ENCODE data around the gene BCR.

Gene BCR

DNA sequence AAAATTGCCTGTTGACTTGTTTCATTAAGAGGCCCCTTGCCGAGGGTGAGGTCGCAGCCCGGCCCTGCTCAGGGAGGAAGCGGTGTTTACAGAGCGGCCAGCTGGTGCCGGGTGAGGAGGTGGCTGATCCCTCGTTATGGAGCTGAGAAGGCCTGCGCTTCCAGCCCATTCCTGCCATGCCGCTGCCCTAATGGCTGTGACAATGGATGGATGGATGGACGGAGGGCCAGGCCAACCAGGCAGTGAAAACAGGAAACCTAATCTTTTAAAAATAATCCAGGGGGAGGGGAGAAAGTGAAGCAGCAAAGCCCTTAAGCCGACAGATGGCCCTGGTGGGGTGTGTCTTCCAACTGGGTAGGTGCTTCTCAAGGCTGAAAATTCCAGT, 38.5 kb downstream of the BCR start:
- peak; percentile 15 for DNase-seq

DNA sequence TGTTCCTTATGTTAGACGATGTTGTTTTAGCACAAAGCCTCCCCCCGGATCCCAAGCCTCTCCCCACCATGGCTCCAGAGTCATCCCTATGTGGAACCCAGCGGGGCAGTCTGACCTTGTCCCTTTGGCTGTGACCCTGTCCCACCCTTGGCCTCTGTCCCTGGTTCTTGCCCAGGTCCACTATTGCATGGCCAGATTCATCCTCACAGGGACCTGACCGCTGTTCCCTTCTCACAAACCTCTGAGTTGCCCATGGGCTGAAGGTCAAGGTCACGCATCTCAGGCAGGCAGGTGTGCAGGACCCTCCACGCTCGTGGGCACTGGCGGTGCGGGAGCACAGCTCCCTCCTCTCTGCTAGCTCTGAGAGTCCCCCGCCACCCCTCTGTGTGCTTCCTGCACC, 39.0 kb downstream of the BCR start:
- no peak for DNase-seq

DNA sequence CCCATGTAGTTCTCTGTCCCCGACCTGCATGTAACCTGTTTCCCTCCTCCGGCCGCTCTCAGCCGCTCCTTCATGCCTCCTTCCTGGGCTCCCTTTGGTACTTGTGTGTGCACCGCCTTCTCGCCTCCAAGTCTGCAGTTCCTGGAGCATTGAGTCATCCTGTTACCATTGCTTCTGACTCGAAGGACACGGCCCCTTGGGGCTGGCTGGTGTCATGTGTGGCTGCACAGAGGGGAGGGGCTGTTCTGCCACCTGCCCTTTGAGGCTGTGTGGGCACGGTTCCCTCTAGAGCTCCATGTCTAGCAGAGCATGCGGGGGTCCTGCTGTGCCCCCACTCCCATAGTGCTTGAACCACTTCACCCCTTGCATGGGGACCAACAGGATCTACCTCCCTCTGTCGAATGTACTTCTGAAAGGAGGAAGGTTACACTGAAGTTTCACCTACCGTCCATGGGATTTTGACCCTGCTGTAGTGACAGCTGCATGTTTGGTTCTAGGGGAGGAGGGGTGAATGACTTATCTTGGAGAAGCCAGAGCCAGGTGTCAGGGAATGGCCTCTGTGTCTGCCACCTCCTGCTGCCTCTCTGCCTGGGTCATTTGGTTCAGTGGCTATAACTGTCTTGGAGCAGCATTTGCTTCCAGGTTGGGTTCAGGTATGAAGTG, 39.6 kb downstream of the BCR start:
- DNase-seq = no peak

GRCh38 chr22:23220485-23221350, 40.4 kb downstream of the BCR start:
- DNase-seq = no peak

DNA sequence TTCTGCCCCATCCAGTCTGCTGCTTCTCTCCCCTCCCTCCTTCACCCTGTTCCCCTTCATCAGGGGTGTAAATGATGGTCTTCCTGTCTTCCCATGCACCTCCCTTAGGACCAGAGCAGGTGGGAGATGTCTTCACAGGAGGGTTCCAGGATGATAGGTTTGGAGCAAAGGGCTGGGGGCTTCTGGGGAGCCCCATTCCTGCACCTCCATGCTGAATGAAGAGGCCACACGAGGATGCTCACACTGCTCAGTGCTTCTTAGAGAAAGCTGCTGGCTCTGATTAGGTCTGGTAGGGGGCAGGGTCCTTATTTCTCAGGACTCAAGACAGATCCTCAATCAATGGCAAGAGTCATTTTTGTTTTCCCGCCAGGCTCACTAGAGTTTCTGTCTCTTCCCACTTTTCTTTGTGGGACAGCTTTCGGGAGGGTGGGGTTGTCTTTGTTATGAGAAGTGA, 41.1 kb downstream of the BCR start:
- no peak for DNase-seq

GRCh38 chr22:23222033-23222792, 41.9 kb downstream of the BCR start:
- DNase-seq = no peak

DNA sequence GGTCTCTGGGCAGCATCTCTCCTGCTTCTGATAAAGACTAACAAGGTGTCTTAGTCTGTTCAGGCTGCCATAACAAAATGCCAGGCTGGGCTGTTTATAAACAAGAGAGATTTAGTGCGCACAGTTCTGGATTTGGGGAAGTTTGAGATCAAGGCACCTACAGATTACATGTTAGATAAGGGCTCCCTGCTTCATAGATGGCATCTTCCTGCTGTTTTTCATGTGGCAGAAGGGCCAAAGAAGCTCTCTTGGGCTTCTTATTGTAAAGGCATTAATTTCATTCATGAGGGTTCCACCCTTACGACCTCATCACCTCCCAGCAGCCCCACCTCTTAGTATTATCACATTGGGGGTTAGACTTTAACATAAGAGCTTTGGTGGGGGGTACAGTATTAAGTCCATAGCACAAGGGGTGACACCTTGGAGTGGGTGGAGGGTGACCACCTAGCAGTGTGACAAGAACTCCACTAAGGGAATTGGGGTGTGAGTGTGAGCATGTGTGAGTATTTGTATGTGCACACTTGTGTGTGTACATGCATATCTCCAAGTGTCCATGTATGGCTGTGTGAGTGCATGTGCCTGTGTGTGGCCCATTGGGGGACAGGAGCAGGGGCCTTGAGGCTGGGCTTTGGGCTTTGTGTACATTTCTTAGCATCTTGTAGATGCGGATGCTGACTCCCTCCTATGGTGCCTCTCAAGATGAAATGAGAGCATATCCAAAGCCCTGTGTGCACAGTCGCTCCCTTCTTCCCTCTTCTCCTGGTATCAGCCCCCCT, 42.7 kb downstream of the BCR start:
- no peak for DNase-seq

- no peak for DNase-seq
These were observed 43.4 kb downstream of the BCR start for GRCh38 chr22:23223569-23224317.

DNA sequence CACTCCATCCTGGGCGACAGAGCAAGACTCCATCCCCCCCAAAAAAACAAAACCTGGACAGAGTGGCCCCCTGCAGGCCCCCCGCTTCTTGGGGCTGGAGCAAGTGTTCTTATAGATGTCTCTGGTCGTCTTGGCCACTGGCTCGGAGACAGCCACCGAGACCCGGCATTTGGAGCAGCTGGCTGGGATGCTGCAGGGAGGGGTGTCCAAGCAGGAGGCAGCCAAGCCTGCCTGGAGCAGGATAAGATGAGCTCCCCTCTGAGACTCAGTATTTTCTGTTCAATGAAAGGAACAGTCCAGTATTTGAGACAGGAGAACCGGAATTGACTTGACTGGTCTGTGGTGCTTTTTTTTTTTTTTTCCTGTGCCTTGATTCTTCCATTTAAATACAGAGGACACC, 44.5 kb downstream of the BCR start:
- DNase-seq = no peak

GRCh38 chr22:23225337-23225723, 45.0 kb downstream of the BCR start:
- no peak for DNase-seq

- DNase-seq = no peak
These were observed 45.6 kb downstream of the BCR start for GRCh38 chr22:23225724-23226496.

GRCh38 chr22:23226497-23226850, 46.2 kb downstream of the BCR start:
- peak; percentile 65 for DNase-seq

DNA sequence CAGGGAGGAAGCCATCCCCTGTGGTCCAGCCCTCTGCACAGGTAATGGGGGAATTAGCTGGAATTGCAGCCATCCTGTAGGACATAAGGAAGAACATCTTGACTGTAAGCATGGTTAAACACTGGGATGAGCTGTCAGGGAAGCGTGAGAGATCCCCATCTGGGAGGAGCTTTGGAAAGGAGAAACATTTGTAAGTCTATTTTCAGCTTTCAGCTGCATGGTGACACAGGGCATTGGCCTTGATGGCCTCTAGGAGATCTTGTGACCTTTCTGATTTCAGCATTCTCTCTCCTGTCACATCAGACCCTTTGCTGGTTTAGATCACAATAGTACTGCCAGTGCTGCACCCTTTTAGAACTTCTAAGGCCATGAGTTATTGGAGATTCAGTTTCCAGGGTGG, 47.1 kb downstream of the BCR start:
- no peak for DNase-seq

DNA sequence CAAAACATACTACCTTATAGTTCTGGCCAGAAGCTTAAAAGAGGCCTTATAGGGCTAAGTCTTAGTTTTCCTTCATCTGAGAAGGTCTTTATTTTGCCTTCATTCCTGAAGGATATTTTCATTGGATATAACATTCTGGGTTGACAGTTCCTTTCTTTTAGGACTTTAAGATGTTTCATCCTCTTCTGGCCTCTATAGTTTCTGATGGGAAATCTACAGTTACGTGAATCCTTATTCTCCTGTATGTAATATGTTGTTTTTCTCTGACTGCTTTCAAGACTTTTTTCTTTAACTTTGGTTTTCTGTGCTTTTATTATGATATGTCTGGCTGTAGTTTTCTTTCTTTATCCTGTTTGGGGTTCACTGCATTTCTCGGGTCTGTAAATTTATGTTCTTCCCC, 48.2 kb downstream of the BCR start:
- no peak for DNase-seq

DNA sequence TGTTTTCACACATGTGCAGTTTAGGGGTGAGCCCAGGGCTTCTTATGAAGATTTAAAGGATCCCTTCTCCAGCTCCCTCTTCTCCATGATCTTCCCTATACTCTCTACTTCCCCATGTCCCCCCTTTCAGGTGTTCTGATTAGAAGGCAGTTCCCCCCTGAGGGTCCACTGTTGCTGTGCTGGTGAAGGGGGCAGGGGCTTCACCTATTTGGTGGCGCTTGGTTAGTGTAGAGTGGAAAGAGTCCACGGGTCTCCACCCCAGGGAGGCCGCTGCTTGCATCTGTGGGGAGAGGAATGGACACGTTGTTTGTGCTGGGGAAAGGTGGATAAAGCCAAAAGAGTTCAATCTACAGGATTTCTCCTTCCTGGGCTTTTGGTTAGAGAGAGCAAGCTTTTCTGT, 49.3 kb downstream of the BCR start:
- DNase-seq = no peak

GRCh38 chr22:23230348-23231068, 50.2 kb downstream of the BCR start:
- no peak for DNase-seq

- DNase-seq = no peak
These were observed 51.3 kb downstream of the BCR start for GRCh38 chr22:23231471-23232093.

DNA sequence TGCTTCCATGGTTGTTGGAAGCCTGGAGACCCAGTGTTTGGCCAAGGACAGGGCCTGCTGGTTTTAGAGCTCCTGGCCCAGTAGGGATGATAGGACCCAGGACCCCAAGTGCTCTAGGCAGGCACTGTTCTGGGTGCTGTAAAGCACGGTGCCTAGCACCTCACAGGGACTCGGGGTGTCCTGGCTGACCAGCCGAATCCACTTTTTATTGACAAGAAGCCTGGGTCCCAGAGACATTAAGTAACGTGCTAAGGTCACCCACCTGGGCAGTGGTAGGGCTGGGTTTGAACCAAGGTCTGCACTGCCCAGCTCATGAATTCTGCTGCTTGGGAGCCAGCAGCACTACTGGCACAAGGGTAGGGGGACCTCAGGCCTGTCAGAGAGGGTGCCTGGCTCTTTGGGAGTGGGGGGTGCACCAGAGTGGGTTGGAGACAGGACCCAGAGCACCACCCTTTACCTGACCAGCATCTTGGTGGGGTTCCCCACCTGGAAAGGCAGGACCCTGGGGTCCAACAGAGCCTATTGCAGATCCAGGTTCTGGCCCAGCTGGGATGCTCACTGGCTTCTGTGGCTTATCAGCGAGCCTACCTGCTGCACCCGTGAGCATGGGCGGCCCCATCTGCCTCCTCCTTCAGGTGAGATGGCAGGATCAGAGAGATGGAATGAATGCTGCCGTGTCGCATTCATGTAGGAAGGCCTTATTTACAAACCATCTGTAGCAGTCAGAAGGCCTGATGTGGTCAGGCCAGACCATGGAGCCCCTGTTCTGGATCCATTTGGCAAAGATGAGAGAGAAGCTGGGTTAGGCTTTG, 52.0 kb downstream of the BCR start:
- DNase-seq = no peak

DNA sequence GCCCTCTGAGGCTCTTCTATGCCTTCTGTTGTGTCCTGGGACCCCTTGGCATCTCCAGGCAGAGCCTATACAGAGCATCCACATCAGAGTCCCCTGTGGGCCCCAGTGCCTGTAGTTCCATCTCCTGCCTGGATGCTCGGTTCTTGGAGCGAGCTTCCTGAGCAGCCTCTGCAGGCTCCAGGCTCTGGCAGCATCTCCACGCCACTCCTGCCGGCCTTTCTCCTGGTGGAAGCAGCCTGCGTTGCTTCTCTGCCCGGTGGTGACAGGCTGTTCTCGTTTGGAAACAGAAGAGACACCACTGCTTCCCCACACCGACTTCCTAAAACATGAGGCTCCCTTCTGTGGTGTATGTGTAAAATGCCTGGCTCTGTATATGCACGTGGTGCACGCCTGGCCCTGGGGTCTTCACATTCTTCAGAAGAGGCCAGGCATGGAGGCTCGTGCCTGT, 52.8 kb downstream of the BCR start:
- no peak for DNase-seq

All from NCI-H1694 treated with DMSO at 0.1 percent for 48 hours (cell line).